Amniotic stem cell (primary cell): ENCODE data around the gene AIPL1.
A peak's percentile ranks its signal among the peaks of the same experiment; 100 is the strongest.

Source experiments
- DNase-seq: peaks from one replicate; lab custom pipeline; 2025; lab: John Stamatoyannopoulos, UW

AIPL1 gene

GRCh38 chr17:6421700-6422604, 13.0 kb downstream of the AIPL1 start:
- peak; percentile 52 for DNase-seq

- no peak for DNase-seq
Observed at GRCh38 chr17:6420173-6420641, 14.7 kb downstream of the AIPL1 start.

- no peak for DNase-seq
Observed at GRCh38 chr17:6415616-6416015, 19.3 kb downstream of the AIPL1 start.

GRCh38 chr17:6413065-6413464, 21.9 kb downstream of the AIPL1 start:
- peak; percentile 29 for DNase-seq

GRCh38 chr17:6408735-6409134, 26.2 kb downstream of the AIPL1 start:
- DNase-seq = no peak

GRCh38 chr17:6408276-6408675, 26.6 kb downstream of the AIPL1 start:
- no peak for DNase-seq

GRCh38 chr17:6402258-6402657, 32.7 kb downstream of the AIPL1 start:
- DNase-seq = no peak

GRCh38 chr17:6398955-6399354, 36.0 kb downstream of the AIPL1 start:
- no peak for DNase-seq

- no peak for DNase-seq
Observed at GRCh38 chr17:6394055-6394606, 40.8 kb downstream of the AIPL1 start.

- no peak for DNase-seq
Observed at GRCh38 chr17:6393351-6393952, 41.5 kb downstream of the AIPL1 start.

- no peak for DNase-seq
Observed at GRCh38 chr17:6392609-6393350, 42.1 kb downstream of the AIPL1 start.

GRCh38 chr17:6388416-6388815, 46.5 kb downstream of the AIPL1 start:
- no peak for DNase-seq

- DNase-seq = no peak
Observed at GRCh38 chr17:6387858-6388257, 47.1 kb downstream of the AIPL1 start.

- DNase-seq = no peak
Observed at GRCh38 chr17:6387442-6387841, 47.5 kb downstream of the AIPL1 start.

GRCh38 chr17:6386041-6386630, 48.8 kb downstream of the AIPL1 start:
- DNase-seq = no peak

- DNase-seq = no peak
Observed at GRCh38 chr17:6384481-6384880, 50.4 kb downstream of the AIPL1 start.

GRCh38 chr17:6381526-6382465, 53.1 kb downstream of the AIPL1 start:
- no peak for DNase-seq

GRCh38 chr17:6380915-6381438, 53.9 kb downstream of the AIPL1 start:
- DNase-seq = no peak

- DNase-seq = no peak
Observed at GRCh38 chr17:6377906-6378305, 57.0 kb downstream of the AIPL1 start.

GRCh38 chr17:6376931-6377361, 58.0 kb downstream of the AIPL1 start:
- no peak for DNase-seq
